Astrocyte (in vitro differentiated cells and primary cell): ENCODE results near the gene CPHXL2. TPM values are rescaled to one million over a fixed set of nuclear protein-coding genes. Genes with fewer than 3 reads are reported as not detected.

Experiments used
- DNase-seq: peaks from one replicate; pipeline ENCODE4 v3.0.0-alpha.2; 2010; ENCODE audit warnings: low read depth
- FAIRE-seq: peaks from 2 replicates; lab custom pipeline; 2011; peaks lifted over from hg19 to GRCh38; lab: Jason Lieb, UNC
- H2AFZ ChIP-seq: 2 replicates; pipeline ENCODE4 v1.6.0; 2012; ENCODE audit warnings: low read depth, low read length, inconsistent platforms
- H3K27ac ChIP-seq: 2 replicates; pipeline ENCODE4 v1.5.1; 2011; ENCODE audit warnings: low read depth, low read length, inconsistent platforms
- H3K27me3 ChIP-seq: 2 replicates; pipeline ENCODE4 v1.6.0; 2011; ENCODE audit warnings: low read length, inconsistent platforms; ENCODE audit not compliant: insufficient read depth
- H3K36me3 ChIP-seq: 2 replicates; pipeline ENCODE4 v1.5.1; 2011; ENCODE audit warnings: low read length, inconsistent platforms; ENCODE audit not compliant: insufficient read depth
- H3K4me1 ChIP-seq: 2 replicates; pipeline ENCODE4 v1.5.1; 2011; ENCODE audit warnings: low read length, inconsistent platforms; ENCODE audit not compliant: insufficient read depth
- H3K4me2 ChIP-seq: 2 replicates; pipeline ENCODE4 v1.6.0; 2012; ENCODE audit warnings: low read length, inconsistent platforms
- H3K4me3 ChIP-seq: 2 replicates; pipeline ENCODE4 v1.5.1; 2011; ENCODE audit warnings: low read depth, mild to moderate bottlenecking, low read length, inconsistent platforms; ENCODE audit not compliant: insufficient read depth
- H3K79me2 ChIP-seq: 2 replicates; pipeline ENCODE4 v1.6.0; 2012; ENCODE audit warnings: mild to moderate bottlenecking, low read length, inconsistent platforms; ENCODE audit not compliant: insufficient read depth
- H3K9ac ChIP-seq: 2 replicates; pipeline ENCODE4 v1.6.0; 2012; ENCODE audit warnings: mild to moderate bottlenecking, low read length, inconsistent platforms
- H3K9me3 ChIP-seq: 2 replicates; pipeline ENCODE4 v1.5.1; 2012; ENCODE audit warnings: low read depth, mild to moderate bottlenecking, low read length, inconsistent platforms; ENCODE audit not compliant: insufficient read depth
- H4K20me1 ChIP-seq: 2 replicates; pipeline ENCODE4 v1.6.0; 2012; ENCODE audit warnings: low read length, inconsistent platforms; ENCODE audit not compliant: insufficient read depth
- H3K27ac Mint-ChIP-seq: one replicate; pipeline ENCODE4 v1.8.0; 2021; ENCODE audit warnings: mild to moderate bottlenecking, mixed read lengths; ENCODE audit not compliant: unreplicated experiment
- H3K27me3 Mint-ChIP-seq: one replicate; pipeline ENCODE4 v1.8.0; 2021; ENCODE audit warnings: low read depth, mixed read lengths; ENCODE audit not compliant: unreplicated experiment
- H3K36me3 Mint-ChIP-seq: one replicate; pipeline ENCODE4 v1.8.0; 2021; ENCODE audit warnings: low read depth, mixed read lengths; ENCODE audit not compliant: unreplicated experiment
- H3K4me1 Mint-ChIP-seq: one replicate; pipeline ENCODE4 v1.8.0; 2021; ENCODE audit warnings: low read depth, mixed read lengths; ENCODE audit not compliant: unreplicated experiment
- H3K4me3 Mint-ChIP-seq: one replicate; pipeline ENCODE4 v1.8.0; 2021; ENCODE audit warnings: mild to moderate bottlenecking, moderate library complexity, mixed read lengths; ENCODE audit not compliant: unreplicated experiment
- H3K9me3 Mint-ChIP-seq: one replicate; pipeline ENCODE4 v1.8.0; 2021; ENCODE audit warnings: mild to moderate bottlenecking, mixed read lengths; ENCODE audit not compliant: unreplicated experiment
- EZH2 ChIP-seq: IDR thresholded peaks from 2 replicates; pipeline ENCODE4 v1.6.1; 2012; ENCODE audit warnings: mild to moderate bottlenecking, low read length, inconsistent platforms; ENCODE audit not compliant: insufficient read depth
- total RNA-seq: library from RNA; stranded (reverse); gene quantifications from 2 replicates; pipeline ENCODE4 v1.2.1, GENCODE V29; 2021
- TF ChIP-seq, protein P1 (sequence below): IDR thresholded peaks from 2 replicates; pipeline ENCODE4 v1.5.1; 2011; ENCODE audit warnings: low read depth, mild to moderate bottlenecking, inconsistent platforms, low read length, moderate library complexity; ENCODE audit not compliant: insufficient read depth

CPHXL2 gene
- total RNA-seq, 1 donor from 2014 or later, result not detected

DNA sequence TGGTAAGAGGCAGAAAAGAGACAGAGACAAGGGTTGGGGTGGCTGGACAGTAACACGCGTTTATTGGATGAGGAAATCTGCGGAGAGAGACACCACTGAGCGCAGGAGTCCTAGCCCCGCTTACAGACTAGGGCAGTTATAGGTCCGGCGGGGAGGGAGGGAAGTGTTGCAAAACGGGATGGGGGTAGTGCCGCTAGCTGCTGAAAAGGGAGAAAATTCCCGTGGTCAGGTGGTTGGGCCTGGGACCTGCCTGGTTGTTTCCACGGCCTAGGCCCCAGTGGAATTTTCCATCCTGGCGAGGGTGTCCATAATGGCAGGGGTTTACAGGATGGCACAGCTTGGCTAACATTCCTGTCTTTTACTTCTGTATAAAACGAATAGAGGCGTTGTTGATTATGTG lies 5.5 kb upstream of the CPHXL2 start:
- Mint-ChIP-seq H3K36me3 (no peaks in the 10 kb centered on the region), H3K27me3 (no peaks in the 10 kb centered on the region), H3K4me1 (no peaks in the 10 kb centered on the region), H3K27ac (no peak overlapping the region), H3K9me3 (peaks cover 17% of the 10 kb centered on the region), H3K4me3 (no peak overlapping the region)
- Histone ChIP-seq H3K4me3 (no peak overlapping the region), H2AFZ (no peak overlapping the region), H3K4me1 (no peaks in the 10 kb centered on the region), H4K20me1 (no peaks in the 10 kb centered on the region), H3K27me3 (no peaks in the 10 kb centered on the region), H3K9me3 (peaks cover 4% of the 10 kb centered on the region), H3K9ac (no peak overlapping the region), H3K4me2 (no peak overlapping the region), H3K79me2 (no peaks in the 10 kb centered on the region), H3K27ac (no peak overlapping the region), H3K36me3 (no peaks in the 10 kb centered on the region)
- DNase-seq (no peak), FAIRE-seq (no peak)
- no peak for TF ChIP-seq EZH2
- TF ChIP-seq, protein P1, sequence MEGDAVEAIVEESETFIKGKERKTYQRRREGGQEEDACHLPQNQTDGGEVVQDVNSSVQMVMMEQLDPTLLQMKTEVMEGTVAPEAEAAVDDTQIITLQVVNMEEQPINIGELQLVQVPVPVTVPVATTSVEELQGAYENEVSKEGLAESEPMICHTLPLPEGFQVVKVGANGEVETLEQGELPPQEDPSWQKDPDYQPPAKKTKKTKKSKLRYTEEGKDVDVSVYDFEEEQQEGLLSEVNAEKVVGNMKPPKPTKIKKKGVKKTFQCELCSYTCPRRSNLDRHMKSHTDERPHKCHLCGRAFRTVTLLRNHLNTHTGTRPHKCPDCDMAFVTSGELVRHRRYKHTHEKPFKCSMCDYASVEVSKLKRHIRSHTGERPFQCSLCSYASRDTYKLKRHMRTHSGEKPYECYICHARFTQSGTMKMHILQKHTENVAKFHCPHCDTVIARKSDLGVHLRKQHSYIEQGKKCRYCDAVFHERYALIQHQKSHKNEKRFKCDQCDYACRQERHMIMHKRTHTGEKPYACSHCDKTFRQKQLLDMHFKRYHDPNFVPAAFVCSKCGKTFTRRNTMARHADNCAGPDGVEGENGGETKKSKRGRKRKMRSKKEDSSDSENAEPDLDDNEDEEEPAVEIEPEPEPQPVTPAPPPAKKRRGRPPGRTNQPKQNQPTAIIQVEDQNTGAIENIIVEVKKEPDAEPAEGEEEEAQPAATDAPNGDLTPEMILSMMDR, result no peak

DNA sequence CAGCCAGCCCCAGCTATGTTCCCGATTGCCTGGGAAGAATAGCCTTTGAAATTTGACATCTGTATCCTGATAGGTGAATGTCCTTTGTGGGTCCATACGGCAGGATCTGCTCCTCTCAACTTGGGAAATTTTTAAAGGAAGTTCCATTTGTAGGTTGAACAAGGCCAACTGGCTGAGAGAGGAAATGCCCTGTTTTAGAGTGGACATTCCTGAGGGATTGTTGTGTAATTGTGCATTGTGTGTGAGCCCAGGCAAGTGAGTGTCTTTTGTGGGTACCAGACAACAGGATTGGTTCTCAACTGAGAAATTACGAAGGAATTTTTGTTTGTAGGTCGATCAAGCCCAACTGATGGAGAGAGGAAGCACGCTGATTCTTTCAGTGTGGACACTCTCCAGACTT lies 2.6 kb upstream of the CPHXL2 start:
- H3K9ac ChIP-seq, result no peak overlapping the region
- peaks cover 4% of the 10 kb centered on the region for H3K9me3 ChIP-seq
- Mint-ChIP-seq H3K4me3 (no peak overlapping the region), H3K27me3 (no peaks in the 10 kb centered on the region), H3K36me3 (no peaks in the 10 kb centered on the region), H3K4me1 (no peaks in the 10 kb centered on the region), H3K27ac (no peak overlapping the region), H3K9me3 (peaks cover 17% of the 10 kb centered on the region)
- no peak overlapping the region for H3K4me2 ChIP-seq
- no peaks in the 10 kb centered on the region for H3K4me1 ChIP-seq
- H4K20me1 ChIP-seq, result no peaks in the 10 kb centered on the region
- no peaks in the 10 kb centered on the region for H3K79me2 ChIP-seq
- H3K4me3 ChIP-seq, result no peak overlapping the region
- no peaks in the 10 kb centered on the region for H3K36me3 ChIP-seq
- TF ChIP-seq, protein P1, result no peak
- TF ChIP-seq EZH2, result no peak
- no peak overlapping the region for H3K27ac ChIP-seq
- no peaks in the 10 kb centered on the region for H3K27me3 ChIP-seq
- no peak overlapping the region for H2AFZ ChIP-seq
- DNase-seq (no peak), FAIRE-seq (no peak)

DNA sequence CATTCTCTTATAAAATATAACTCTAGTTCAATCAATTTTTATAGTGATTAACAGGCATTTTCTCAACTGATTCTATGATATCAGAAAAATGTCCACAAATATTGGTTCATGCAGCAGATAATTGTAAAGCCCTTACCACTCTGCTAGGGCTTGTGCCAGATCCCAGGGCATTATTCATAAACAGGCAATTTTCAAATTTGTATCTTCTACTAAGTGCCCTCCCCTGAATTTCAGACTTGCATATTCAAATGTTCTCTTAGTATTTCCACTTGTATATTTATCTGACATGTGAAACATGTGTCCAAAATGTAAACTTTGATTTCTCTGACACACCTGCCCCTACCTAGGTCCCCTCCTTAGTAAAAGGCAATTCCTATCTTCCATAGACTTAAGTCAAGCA lies 9.3 kb downstream of the CPHXL2 start:
- Histone ChIP-seq H3K36me3 (no peaks in the 10 kb centered on the region), H3K4me1 (no peaks in the 10 kb centered on the region), H3K79me2 (no peaks in the 10 kb centered on the region), H3K4me2 (no peak overlapping the region), H3K27ac (no peak overlapping the region), H3K9ac (no peak overlapping the region), H4K20me1 (no peaks in the 10 kb centered on the region), H3K4me3 (no peak overlapping the region), H2AFZ (no peak overlapping the region), H3K27me3 (no peaks in the 10 kb centered on the region), H3K9me3 (no peaks in the 10 kb centered on the region)
- no peaks in the 10 kb centered on the region for H3K27me3 Mint-ChIP-seq
- DNase-seq (no peak), FAIRE-seq (no peak)
- no peak overlapping the region for H3K4me3 Mint-ChIP-seq
- H3K9me3 Mint-ChIP-seq, result no peaks in the 10 kb centered on the region
- no peak overlapping the region for H3K27ac Mint-ChIP-seq
- TF ChIP-seq, protein P1, result no peak
- TF ChIP-seq EZH2, result no peak
- peaks cover 2% of the 10 kb centered on the region for H3K36me3 Mint-ChIP-seq
- no peaks in the 10 kb centered on the region for H3K4me1 Mint-ChIP-seq
